Stimulated activated naive CD8-positive, alpha-beta T cell treated with anti-CD3 and anti-CD28 coated beads, Interleukin-15, amount 100 ng/mL, for 72 hours (primary cell): ENCODE measurements around the gene MYL6B.
A peak's percentile ranks its signal among the peaks of the same experiment; 100 is the strongest.
"Not testable (repeated sequence)": the region's sequence is repeated elsewhere in the genome, so short reads cannot be mapped to it uniquely, and the experiment has no call there.

ENCODE experiments used
- ATAC-seq: fragments of 150-1000 bp; cut with Tn5 transposase; 2 replicates; pipeline ENCODE4 v1.10.0; 2021; ENCODE audit warnings: mild to moderate bottlenecking, moderate library complexity
- DNase-seq, 2 donors: peaks; one replicate each; pipeline ENCODE4 v3.0.0; 2021 to 2022
- H3K27ac Mint-ChIP-seq, 2 donors: one replicate each; pipeline ENCODE4 v1.8.0; 2022; ENCODE audit warnings: mild to moderate bottlenecking in 2 of 2, mixed read lengths in 2 of 2, moderate library complexity in 2 of 2
- H3K27me3 Mint-ChIP-seq: one replicate; pipeline ENCODE4 v1.8.0; 2022; ENCODE audit warnings: mixed read lengths
- H3K4me1 Mint-ChIP-seq: one replicate; pipeline ENCODE4 v1.8.0; 2022; ENCODE audit warnings: mild to moderate bottlenecking, mixed read lengths
- H3K4me3 Mint-ChIP-seq, 2 donors: one replicate each; pipeline ENCODE4 v1.8.0; 2022; ENCODE audit warnings: mild to moderate bottlenecking in 2 of 2, mixed read lengths in 2 of 2, moderate library complexity in 1 of 2
- H3K9me3 Mint-ChIP-seq, 2 donors: one replicate each; pipeline ENCODE4 v1.8.0; 2022; ENCODE audit warnings: mixed read lengths in 2 of 2

Gene MYL6B

GRCh38 chr12:56164345-56164729, 11.9 kb downstream of the MYL6B start:
- DNase-seq (no peak), ATAC-seq (no peak)
- H3K4me1 Mint-ChIP-seq = peaks cover 36% of the 10 kb centered on the region
- H3K4me3 Mint-ChIP-seq = no peak overlapping the region
- H3K27ac Mint-ChIP-seq = peak overlapping the region in 1 of 2 donors; percentile 36
- no peaks in the 10 kb centered on the region for H3K9me3 Mint-ChIP-seq
- no peaks in the 10 kb centered on the region for H3K27me3 Mint-ChIP-seq

- H3K27ac Mint-ChIP-seq = no peak overlapping the region
- H3K9me3 Mint-ChIP-seq = no peaks in the 10 kb centered on the region
- H3K27me3 Mint-ChIP-seq = no peaks in the 10 kb centered on the region
- peaks cover 26% of the 10 kb centered on the region for H3K4me1 Mint-ChIP-seq
- DNase-seq = no peak
- no peak overlapping the region for H3K4me3 Mint-ChIP-seq
- ATAC-seq = no peak
Measured at GRCh38 chr12:56165369-56165768, 13.0 kb downstream of the MYL6B start.

- Mint-ChIP-seq H3K9me3 (no peaks in the 10 kb centered on the region), H3K27me3 (no peaks in the 10 kb centered on the region), H3K4me3 (no peak overlapping the region), H3K27ac (peak overlapping the region in 1 of 2 donors; percentile 75), H3K4me1 (no peaks in the 10 kb centered on the region)
- DNase-seq = no peak
- no peak for ATAC-seq
Measured at GRCh38 chr12:56169229-56169759, 16.9 kb downstream of the MYL6B start.

GRCh38 chr12:56172839-56173238, 20.5 kb downstream of the MYL6B start:
- Mint-ChIP-seq H3K4me3 (no peak overlapping the region), H3K4me1 (no peaks in the 10 kb centered on the region), H3K27me3 (no peaks in the 10 kb centered on the region), H3K9me3 (no peaks in the 10 kb centered on the region), H3K27ac (no peak overlapping the region)
- ATAC-seq = no peak
- DNase-seq = no peak

- no peaks in the 10 kb centered on the region for H3K27me3 Mint-ChIP-seq
- H3K27ac Mint-ChIP-seq = peak overlapping the region in 1 of 2 donors; percentile 54
- H3K4me1 Mint-ChIP-seq = no peaks in the 10 kb centered on the region
- ATAC-seq = no peak
- H3K4me3 Mint-ChIP-seq = no peak overlapping the region
- DNase-seq = no peak
- no peaks in the 10 kb centered on the region for H3K9me3 Mint-ChIP-seq
Measured at GRCh38 chr12:56178347-56178746, 26.0 kb downstream of the MYL6B start.

- DNase-seq (no peak), ATAC-seq (no peak)
- peaks cover 40% of the 10 kb centered on the region for H3K4me1 Mint-ChIP-seq
- peak overlapping the region; percentile 96 to 97 for H3K4me3 Mint-ChIP-seq
- no peaks in the 10 kb centered on the region for H3K9me3 Mint-ChIP-seq
- H3K27me3 Mint-ChIP-seq = no peaks in the 10 kb centered on the region
- peak overlapping the region in 1 of 2 donors; percentile 74 for H3K27ac Mint-ChIP-seq
Measured at GRCh38 chr12:56186957-56187356, 34.6 kb downstream of the MYL6B start.

- H3K4me1 Mint-ChIP-seq = peaks cover 48% of the 10 kb centered on the region
- H3K27ac Mint-ChIP-seq = peak overlapping the region; percentile 91 to 95
- peak overlapping the region; percentile 96 to 97 for H3K4me3 Mint-ChIP-seq
- ATAC-seq = no peak
- H3K27me3 Mint-ChIP-seq = no peaks in the 10 kb centered on the region
- H3K9me3 Mint-ChIP-seq = peaks cover 0 to 3% of the 10 kb centered on the region in 2 donors
- DNase-seq = no peak
Measured at GRCh38 chr12:56188131-56188777, 35.9 kb downstream of the MYL6B start.

GRCh38 chr12:56188778-56189098, 36.4 kb downstream of the MYL6B start:
- peak; percentile 10 for ATAC-seq
- peak overlapping the region; percentile 96 to 97 for H3K4me3 Mint-ChIP-seq
- DNase-seq = peak in 1 of 2 donors; percentile 32
- H3K27me3 Mint-ChIP-seq = no peaks in the 10 kb centered on the region
- peaks cover 0 to 5% of the 10 kb centered on the region in 2 donors for H3K9me3 Mint-ChIP-seq
- peaks cover 51% of the 10 kb centered on the region for H3K4me1 Mint-ChIP-seq
- H3K27ac Mint-ChIP-seq = peak overlapping the region; percentile 91 to 95

- DNase-seq (peak; percentile 86 to 88), ATAC-seq (peak; percentile 89)
- H3K4me3 Mint-ChIP-seq = peak within 1 kb of the TSS; percentile 96 to 97
- H3K27me3 Mint-ChIP-seq = no peaks in the 10 kb centered on the region
- peaks cover 0 to 5% of the 10 kb centered on the region in 2 donors for H3K9me3 Mint-ChIP-seq
- H3K27ac Mint-ChIP-seq = peak within 1 kb of the TSS; percentile 97 to 100
- H3K4me1 Mint-ChIP-seq = peaks cover 51% of the 10 kb centered on the region
Measured at GRCh38 chr12:56189099-56189917, 36.9 kb downstream of the MYL6B start, which contains the start of gene SMARCC2. SMARCC2 (minus strand) TSS chr12:56189483; CDS start chr12:56189461, 22 bp downstream.

- peak overlapping the region; percentile 97 to 100 for H3K27ac Mint-ChIP-seq
- ATAC-seq (peak; percentile 64), DNase-seq (peak; percentile 93)
- peak overlapping the region; percentile 95 to 96 for H3K4me3 Mint-ChIP-seq
- peaks cover 0 to 5% of the 10 kb centered on the region in 2 donors for H3K9me3 Mint-ChIP-seq
- peaks cover 51% of the 10 kb centered on the region for H3K4me1 Mint-ChIP-seq
- H3K27me3 Mint-ChIP-seq = no peaks in the 10 kb centered on the region
Measured at GRCh38 chr12:56189918-56190694, 37.7 kb downstream of the MYL6B start.

- Mint-ChIP-seq H3K4me3 (peak overlapping the region; percentile 95 to 96), H3K4me1 (peaks cover 49% of the 10 kb centered on the region), H3K27me3 (no peaks in the 10 kb centered on the region), H3K9me3 (peaks cover 0 to 5% of the 10 kb centered on the region in 2 donors), H3K27ac (peak overlapping the region; percentile 97 to 100)
- DNase-seq = no peak
- ATAC-seq = no peak
Measured at GRCh38 chr12:56190695-56191155, 38.3 kb downstream of the MYL6B start.

GRCh38 chr12:56192582-56192981, 40.2 kb downstream of the MYL6B start:
- DNase-seq (no peak), ATAC-seq (no peak)
- peaks cover 31% of the 10 kb centered on the region for H3K4me1 Mint-ChIP-seq
- peaks cover 0 to 5% of the 10 kb centered on the region in 2 donors for H3K9me3 Mint-ChIP-seq
- no peaks in the 10 kb centered on the region for H3K27me3 Mint-ChIP-seq
- no peak overlapping the region for H3K27ac Mint-ChIP-seq
- H3K4me3 Mint-ChIP-seq = no peak overlapping the region

GRCh38 chr12:56193025-56193578, 40.7 kb downstream of the MYL6B start:
- peaks cover 0 to 5% of the 10 kb centered on the region in 2 donors for H3K9me3 Mint-ChIP-seq
- ATAC-seq = no peak
- peak overlapping the region in 1 of 2 donors; percentile 42 for H3K4me3 Mint-ChIP-seq
- peak; percentile 67 to 76 for DNase-seq
- H3K27ac Mint-ChIP-seq = peak overlapping the region; percentile 50 to 90
- peaks cover 26% of the 10 kb centered on the region for H3K4me1 Mint-ChIP-seq
- H3K27me3 Mint-ChIP-seq = no peaks in the 10 kb centered on the region

GRCh38 chr12:56196818-56197550, 44.6 kb downstream of the MYL6B start:
- not testable (repeated sequence) for H3K27ac Mint-ChIP-seq, ATAC-seq

More at GRCh38 chr12:56196818-56197550, 44.6 kb downstream of the MYL6B start:
- not testable (repeated sequence) for H3K9me3 Mint-ChIP-seq, H3K4me3 Mint-ChIP-seq, DNase-seq, H3K27me3 Mint-ChIP-seq
- H3K4me1 Mint-ChIP-seq = peaks cover 11% of the 10 kb centered on the region
